Fibroblast of lung (primary cell): ENCODE results near the gene CNDP1. TPM values are rescaled to one million over a fixed set of nuclear protein-coding genes. Genes with fewer than 3 reads are reported as not detected.
"Not testable (repeated sequence)": the region's sequence is repeated elsewhere in the genome, so short reads cannot be mapped to it uniquely, and the experiment has no call there.

Experiments
- DNase-seq, 2 donors: peaks; one replicate each; pipeline versions ENCODE4 v3.0.0 to v3.0.0-alpha.2; 2010; ENCODE audit warnings: low read depth in 2 of 2
- H2AFZ ChIP-seq: 2 replicates; pipeline ENCODE4 v1.5.1; 2012; ENCODE audit warnings: low read length, control low read depth, inconsistent platforms
- H3K27ac ChIP-seq: 2 replicates; pipeline ENCODE4 v1.5.1; 2011; ENCODE audit warnings: low read length, control low read depth; ENCODE audit not compliant: insufficient read depth
- H3K27me3 ChIP-seq: 2 replicates; pipeline ENCODE4 v1.5.1; 2011; ENCODE audit warnings: mild to moderate bottlenecking, low read length; ENCODE audit not compliant: control insufficient read depth, insufficient read depth
- H3K36me3 ChIP-seq: 2 replicates; pipeline ENCODE4 v1.5.1; 2011; ENCODE audit warnings: low read length; ENCODE audit not compliant: control insufficient read depth, insufficient read depth
- H3K4me1 ChIP-seq: 2 replicates; pipeline ENCODE4 v1.5.1; 2011; ENCODE audit warnings: low read length; ENCODE audit not compliant: control insufficient read depth, insufficient read depth; ENCODE audit errors: extremely low read depth
- H3K4me2 ChIP-seq: 2 replicates; pipeline ENCODE4 v1.5.1; 2011; ENCODE audit warnings: low read length, control low read depth; ENCODE audit not compliant: insufficient read depth; ENCODE audit errors: extremely low read depth
- H3K4me3 ChIP-seq, 4 experiments: fragments of 200-600 bp in 1 of 4; sonication (generic) in 1 of 4; replicated peaks in 1 of 4; 2 replicates each; pipeline ENCODE4 v1.5.1; 2011 to 2016; ENCODE audit warnings: low read length in 4 of 4, low read depth in 3 of 4, mild to moderate bottlenecking in 3 of 4, control low read depth in 2 of 4, inconsistent platforms in 1 of 4, mixed read lengths in 1 of 4; ENCODE audit not compliant: insufficient read depth in 1 of 4; ENCODE audit errors: control extremely low read depth in 1 of 4
- H3K79me2 ChIP-seq: 2 replicates; pipeline ENCODE4 v1.5.1; 2012; ENCODE audit warnings: mild to moderate bottlenecking, low read length, inconsistent platforms; ENCODE audit not compliant: control insufficient read depth, insufficient read depth
- H3K9ac ChIP-seq: 2 replicates; pipeline ENCODE4 v1.5.1; 2011; ENCODE audit warnings: mild to moderate bottlenecking, low read length, control low read depth; ENCODE audit not compliant: insufficient read depth
- H3K9me3 ChIP-seq: 2 replicates; pipeline ENCODE4 v1.5.1; 2012; ENCODE audit warnings: low read depth, low read length; ENCODE audit not compliant: control insufficient read depth, insufficient read depth
- H4K20me1 ChIP-seq: 2 replicates; pipeline ENCODE4 v1.5.1; 2011; ENCODE audit warnings: low read length; ENCODE audit not compliant: control insufficient read depth, insufficient read depth; ENCODE audit errors: extremely low read depth
- EZH2 ChIP-seq: IDR thresholded peaks from 2 replicates; pipeline ENCODE4 v1.5.1; 2012; ENCODE audit warnings: low read length, control low read depth, mild to moderate bottlenecking; ENCODE audit errors: missing control alignments
- polyA plus RNA-seq, 2 donors: library from polyadenylated mRNA; depleted of rRNA in 1 of 2; stranded (reverse) in 1 of 2; unstranded in 1 of 2; fragments of >200 nt; gene quantifications; 2 replicates each; pipeline ENCODE4 v1.2.1, GENCODE V29; 2011 to 2012; ENCODE audit warnings: missing spikeins in 1 of 2
- total RNA-seq: library from RNA; depleted of rRNA; stranded (reverse); fragments of >200 nt; gene quantifications from 2 replicates; pipeline ENCODE4 v1.2.1, GENCODE V29; 2014
- TF ChIP-seq, protein P1 (sequence below), 2 donors: IDR thresholded peaks in 1 of 2; conservative IDR thresholded peaks in 1 of 2; 1 replicate in 1 of 2; 2 replicates in 1 of 2; pipeline ENCODE4 v1.5.1; 2011 to 2012; ENCODE audit warnings: low read length in 2 of 2, control low read depth in 1 of 2, inconsistent platforms in 1 of 2, low read depth in 1 of 2, mild to moderate bottlenecking in 1 of 2

Gene CNDP1
- total and polyA plus RNA-seq, 2 donors (not counting 1 experiment from before 2014, with no cell fraction given) = not detected

DNA sequence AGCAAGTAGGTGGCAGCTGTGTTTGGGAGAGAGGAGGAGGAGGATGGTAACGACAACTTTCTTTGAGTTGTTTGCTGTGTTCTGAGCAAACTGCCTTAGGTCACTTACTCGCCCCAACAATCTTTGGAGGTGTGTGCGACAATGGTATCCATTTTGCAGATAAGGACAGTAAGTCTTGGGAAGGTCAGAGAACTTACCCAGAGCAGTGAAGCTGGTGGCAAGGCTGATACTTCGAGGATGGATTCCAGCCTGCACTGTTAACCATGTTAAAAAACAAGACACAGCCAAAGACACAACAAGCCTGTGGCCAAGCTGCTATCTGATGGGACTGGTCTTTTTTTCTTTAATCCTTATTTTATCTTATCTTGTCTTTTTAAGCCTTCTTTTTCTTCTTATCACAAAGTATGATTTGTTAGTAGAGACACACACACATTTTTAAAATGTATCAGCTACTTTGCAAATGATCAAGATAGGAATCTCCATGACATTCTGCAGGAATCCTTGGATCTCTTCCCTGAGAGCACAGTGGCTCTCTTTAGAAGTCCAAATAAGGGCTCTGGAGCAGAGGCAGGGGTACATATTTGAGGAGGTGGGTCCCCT is 27.9 kb downstream of the CNDP1 start:
- H3K36me3 ChIP-seq = no peaks in the 10 kb centered on the region
- H3K9me3 ChIP-seq = no peaks in the 10 kb centered on the region
- no peak overlapping the region for H3K4me2 ChIP-seq
- TF ChIP-seq, protein P1, sequence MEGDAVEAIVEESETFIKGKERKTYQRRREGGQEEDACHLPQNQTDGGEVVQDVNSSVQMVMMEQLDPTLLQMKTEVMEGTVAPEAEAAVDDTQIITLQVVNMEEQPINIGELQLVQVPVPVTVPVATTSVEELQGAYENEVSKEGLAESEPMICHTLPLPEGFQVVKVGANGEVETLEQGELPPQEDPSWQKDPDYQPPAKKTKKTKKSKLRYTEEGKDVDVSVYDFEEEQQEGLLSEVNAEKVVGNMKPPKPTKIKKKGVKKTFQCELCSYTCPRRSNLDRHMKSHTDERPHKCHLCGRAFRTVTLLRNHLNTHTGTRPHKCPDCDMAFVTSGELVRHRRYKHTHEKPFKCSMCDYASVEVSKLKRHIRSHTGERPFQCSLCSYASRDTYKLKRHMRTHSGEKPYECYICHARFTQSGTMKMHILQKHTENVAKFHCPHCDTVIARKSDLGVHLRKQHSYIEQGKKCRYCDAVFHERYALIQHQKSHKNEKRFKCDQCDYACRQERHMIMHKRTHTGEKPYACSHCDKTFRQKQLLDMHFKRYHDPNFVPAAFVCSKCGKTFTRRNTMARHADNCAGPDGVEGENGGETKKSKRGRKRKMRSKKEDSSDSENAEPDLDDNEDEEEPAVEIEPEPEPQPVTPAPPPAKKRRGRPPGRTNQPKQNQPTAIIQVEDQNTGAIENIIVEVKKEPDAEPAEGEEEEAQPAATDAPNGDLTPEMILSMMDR (conservative IDR thresholded peaks at IDR 0.05 in 1 of 2, IDR thresholded peaks at IDR 0.05 in 1 of 2; ENCODE audit: low read depth in 1 of 2, low read length in 2 of 2) = no peak
- TF ChIP-seq EZH2 = no peak
- H3K79me2 ChIP-seq = no peaks in the 10 kb centered on the region
- H3K4me1 ChIP-seq = no peaks in the 10 kb centered on the region
- no peak overlapping the region for H3K9ac ChIP-seq
- H3K27me3 ChIP-seq = peaks cover 3% of the 10 kb centered on the region
- H2AFZ ChIP-seq = no peak overlapping the region
- no peak overlapping the region for H3K4me3 ChIP-seq
- DNase-seq = no peak
- no peaks in the 10 kb centered on the region for H4K20me1 ChIP-seq
- H3K27ac ChIP-seq = no peak overlapping the region

DNA sequence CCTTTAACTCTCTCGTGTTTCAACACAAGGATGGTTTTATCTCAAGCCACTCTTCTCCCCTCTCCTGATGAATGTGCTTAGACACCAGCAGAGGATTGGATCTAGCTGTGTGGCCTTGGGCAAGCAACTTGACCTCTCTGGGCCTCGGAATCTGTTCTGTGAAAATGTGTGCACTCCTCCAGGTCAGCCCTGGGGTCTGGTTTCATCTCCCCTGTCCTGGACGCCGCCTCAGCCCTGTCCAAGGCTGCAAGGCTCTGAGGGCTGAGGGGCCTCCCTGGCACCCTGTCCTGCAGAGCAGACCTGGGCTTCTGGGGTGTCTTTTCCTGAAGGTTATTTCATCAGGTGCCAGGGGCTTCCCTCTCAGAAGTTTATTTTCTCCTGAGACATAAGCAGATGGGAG is 28.5 kb downstream of the CNDP1 start:
- H3K4me1 ChIP-seq = no peaks in the 10 kb centered on the region
- H3K9ac ChIP-seq = no peak overlapping the region
- H2AFZ ChIP-seq = no peak overlapping the region
- no peak overlapping the region for H3K27ac ChIP-seq
- DNase-seq = no peak
- TF ChIP-seq EZH2 = no peak
- TF ChIP-seq, protein P1 (conservative IDR thresholded peaks at IDR 0.05 in 1 of 2, IDR thresholded peaks at IDR 0.05 in 1 of 2; ENCODE audit: low read depth in 1 of 2, low read length in 2 of 2) = no peak
- H3K36me3 ChIP-seq = no peaks in the 10 kb centered on the region
- H4K20me1 ChIP-seq = no peaks in the 10 kb centered on the region
- H3K9me3 ChIP-seq = no peaks in the 10 kb centered on the region
- H3K4me3 ChIP-seq = no peak overlapping the region
- no peak overlapping the region for H3K4me2 ChIP-seq
- H3K27me3 ChIP-seq = peaks cover 3% of the 10 kb centered on the region
- no peaks in the 10 kb centered on the region for H3K79me2 ChIP-seq

DNA sequence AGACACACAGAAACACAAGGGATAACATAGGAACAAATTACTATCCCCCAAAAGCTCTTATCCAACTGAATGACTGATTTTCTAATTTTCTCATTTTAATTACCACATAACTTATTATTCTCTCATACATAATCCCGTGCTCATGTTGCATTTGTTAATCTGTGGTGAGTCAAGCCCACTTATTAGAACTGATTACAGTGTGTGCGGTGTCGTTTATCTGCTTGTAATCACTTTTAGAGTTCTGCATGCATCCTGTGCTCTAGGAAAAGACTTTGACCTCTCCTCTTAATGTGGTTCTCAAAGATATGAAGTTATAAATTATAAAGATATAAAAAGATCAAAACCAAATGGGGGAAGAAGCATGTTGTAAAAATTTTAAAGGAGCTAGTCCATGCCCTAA is 29.7 kb downstream of the CNDP1 start:
- H2AFZ ChIP-seq = no peak overlapping the region
- no peaks in the 10 kb centered on the region for H4K20me1 ChIP-seq
- H3K36me3 ChIP-seq = no peaks in the 10 kb centered on the region
- H3K4me3 ChIP-seq = no peak overlapping the region
- H3K4me1 ChIP-seq = no peaks in the 10 kb centered on the region
- no peak overlapping the region for H3K27ac ChIP-seq
- no peak for DNase-seq
- H3K9ac ChIP-seq = no peak overlapping the region
- no peak overlapping the region for H3K4me2 ChIP-seq
- peaks cover 1% of the 10 kb centered on the region for H3K27me3 ChIP-seq
- TF ChIP-seq, protein P1 (conservative IDR thresholded peaks at IDR 0.05 in 1 of 2, IDR thresholded peaks at IDR 0.05 in 1 of 2; ENCODE audit: low read depth in 1 of 2, low read length in 2 of 2) = no peak
- no peak for TF ChIP-seq EZH2
- H3K79me2 ChIP-seq = no peaks in the 10 kb centered on the region
- H3K9me3 ChIP-seq = no peaks in the 10 kb centered on the region

DNA sequence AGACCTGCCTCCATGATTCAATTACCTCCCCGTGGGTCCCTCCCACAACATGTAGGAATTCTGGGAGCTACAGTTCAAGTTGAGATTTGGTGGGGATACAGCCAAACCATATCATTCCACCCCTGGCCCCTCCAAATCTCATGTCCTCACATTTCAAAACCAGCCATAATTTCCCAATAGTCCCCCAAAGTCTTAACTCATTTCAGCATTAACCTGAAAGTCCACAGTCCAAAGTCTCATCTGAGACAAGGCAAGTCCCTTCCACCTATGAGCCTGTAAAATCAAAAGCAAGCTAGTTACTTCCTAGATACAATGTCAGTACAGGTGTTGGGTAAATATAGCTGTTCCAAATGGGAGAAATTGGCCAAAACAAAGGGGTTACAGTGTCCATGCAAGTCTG is 30.9 kb downstream of the CNDP1 start:
- not testable (repeated sequence) for H3K9ac ChIP-seq, H4K20me1 ChIP-seq, H3K9me3 ChIP-seq, H3K79me2 ChIP-seq, H3K4me1 ChIP-seq, H3K4me3 ChIP-seq, H3K27me3 ChIP-seq, DNase-seq, H2AFZ ChIP-seq, H3K4me2 ChIP-seq, H3K36me3 ChIP-seq, H3K27ac ChIP-seq

DNA sequence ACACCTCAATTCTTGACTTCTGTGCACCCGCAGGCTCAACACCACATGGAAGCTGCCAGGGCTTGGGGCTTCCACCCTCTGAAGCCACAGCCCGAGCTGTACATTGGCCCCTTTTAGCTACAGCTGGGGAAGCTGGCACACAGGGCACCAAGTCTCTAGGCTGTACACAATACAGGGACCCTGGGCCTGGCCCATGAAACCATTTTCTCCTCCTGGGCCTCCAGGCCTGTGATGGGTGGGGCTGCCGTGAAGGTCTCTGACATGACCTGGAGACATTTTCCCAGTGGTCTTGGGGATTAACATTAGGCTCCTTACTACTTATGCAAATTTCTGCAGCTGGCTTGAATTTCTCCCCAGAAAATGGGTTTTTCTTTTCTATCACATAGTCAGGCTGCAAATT is 31.7 kb downstream of the CNDP1 start:
- not testable (repeated sequence) for H3K9me3 ChIP-seq, H3K36me3 ChIP-seq, DNase-seq, H3K79me2 ChIP-seq, H3K27ac ChIP-seq, H4K20me1 ChIP-seq, H2AFZ ChIP-seq, H3K4me3 ChIP-seq, H3K4me1 ChIP-seq, H3K27me3 ChIP-seq, H3K4me2 ChIP-seq, H3K9ac ChIP-seq
